ENCODE results near the gene ATXN2.
A peak's percentile ranks its signal among the peaks of the same experiment; 100 is the strongest.
"Not testable (repeated sequence)": the region's sequence is repeated elsewhere in the genome, so short reads cannot be mapped to it uniquely, and the experiment has no call there.

ATXN2 gene

GRCh38 chr12:111598637-111599452 is at the start of gene ATXN2:
ATXN2 (minus strand) TSS chr12:111599315; CDS start chr12:111599034, 281 bp downstream.
- peak in 41 of 42 donors; percentile 17 to 83 (median 67) for DNase-seq
- intact Hi-C loops (cut with DNase I), result loop anchor here (2.0 kb wide), 1 partner anchor 86 kb away; the partner anchor contains the start of gene BRAP

- intact Hi-C loops (cut with DNase I), result no loop called here
- DNase-seq, result no peak
These were observed 46.3 kb upstream of the ATXN2 start for GRCh38 chr12:111645433-111645832.

- peak in 1 of 42 donors; percentile 49 for DNase-seq
- intact Hi-C loops (cut with DNase I), result no loop called here
These were observed 44.3 kb upstream of the ATXN2 start for GRCh38 chr12:111643427-111643826.

GRCh38 chr12:111642681-111643426 is 43.7 kb upstream of the ATXN2 start:
- intact Hi-C loops (cut with DNase I), result no loop called here
- DNase-seq, result no peak

GRCh38 chr12:111640506-111640905 is 41.4 kb upstream of the ATXN2 start:
- DNase-seq, result no peak
- intact Hi-C loops (cut with DNase I), result no loop called here

- intact Hi-C loops (cut with DNase I), result no loop called here
- DNase-seq, result no peak
These were observed 39.4 kb upstream of the ATXN2 start for GRCh38 chr12:111638556-111638955.

GRCh38 chr12:111636209-111636945 is 37.3 kb upstream of the ATXN2 start:
- intact Hi-C loops (cut with DNase I), result no loop called here
- DNase-seq, result peak; percentile 8 to 80 (median 50)

- intact Hi-C loops (cut with DNase I), result no loop called here
- no peak for DNase-seq
These were observed 36.4 kb upstream of the ATXN2 start for GRCh38 chr12:111635524-111635923.

- no peak for DNase-seq
- intact Hi-C loops (cut with DNase I), result no loop called here
These were observed 29.6 kb upstream of the ATXN2 start for GRCh38 chr12:111628505-111629260.

GRCh38 chr12:111626230-111626629 is 27.1 kb upstream of the ATXN2 start:
- intact Hi-C loops (cut with DNase I), result no loop called here
- DNase-seq, result no peak

- intact Hi-C loops (cut with DNase I), result no loop called here
These were observed 25.4 kb upstream of the ATXN2 start for GRCh38 chr12:111624540-111624939.

GRCh38 chr12:111617841-111618240 is 18.7 kb upstream of the ATXN2 start:
- DNase-seq; intact Hi-C loops (cut with DNase I): not testable (repeated sequence)

More at GRCh38 chr12:111624540-111624939, 25.4 kb upstream of the ATXN2 start:
- no peak for DNase-seq

- DNase-seq, result no peak
- intact Hi-C loops (cut with DNase I), result no loop called here
These were observed 17.1 kb upstream of the ATXN2 start for GRCh38 chr12:111616177-111616623.

GRCh38 chr12:111607239-111607638 is 8.1 kb upstream of the ATXN2 start:
- intact Hi-C loops (cut with DNase I), result no loop called here
- no peak for DNase-seq

GRCh38 chr12:111606767-111607230 is 7.7 kb upstream of the ATXN2 start:
- intact Hi-C loops (cut with DNase I), result no loop called here

GRCh38 chr12:111605911-111606766 is 7.0 kb upstream of the ATXN2 start:
- intact Hi-C loops (cut with DNase I), result no loop called here
- no peak for DNase-seq

More at GRCh38 chr12:111606767-111607230, 7.7 kb upstream of the ATXN2 start:
- no peak for DNase-seq

GRCh38 chr12:111602857-111603256 is 3.7 kb upstream of the ATXN2 start:
- DNase-seq; intact Hi-C loops (cut with DNase I): not testable (repeated sequence)

- intact Hi-C loops (cut with DNase I), result no loop called here
- no peak for DNase-seq
These were observed 3.2 kb upstream of the ATXN2 start for GRCh38 chr12:111602348-111602747.

All from head of caudate nucleus (tissue), 42 donors.